GM21717 (cell line): ENCODE data around the gene ZCCHC24.

ENCODE experiments used
- ATAC-seq: cut with Tn5 transposase; IDR thresholded peaks from one replicate; pipeline ENCODE4 v1.9.1; 2021; ENCODE audit warnings: mild to moderate bottlenecking, moderate library complexity; ENCODE audit not compliant: unreplicated experiment

The ZCCHC24 gene

DNA sequence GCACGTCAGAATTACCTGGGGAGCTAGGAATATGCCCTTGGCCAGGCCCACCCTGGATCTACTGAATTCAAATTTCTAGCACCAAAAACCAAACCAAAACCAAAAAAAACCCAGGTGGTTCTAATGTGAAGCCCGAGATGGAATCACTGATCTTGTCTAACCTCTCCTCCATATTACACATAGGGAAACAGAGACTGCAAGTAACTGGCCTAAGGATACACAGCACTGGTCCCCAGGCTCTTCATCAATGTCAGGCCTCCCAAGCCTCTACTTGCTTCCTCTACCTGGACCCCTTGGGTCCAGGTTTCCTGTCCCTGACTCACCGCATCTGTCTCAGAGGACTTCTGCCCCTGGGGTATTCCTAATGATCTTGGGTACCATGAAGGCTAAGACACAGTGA is 30.7 kb downstream of the ZCCHC24 start:
- no peak for ATAC-seq

DNA sequence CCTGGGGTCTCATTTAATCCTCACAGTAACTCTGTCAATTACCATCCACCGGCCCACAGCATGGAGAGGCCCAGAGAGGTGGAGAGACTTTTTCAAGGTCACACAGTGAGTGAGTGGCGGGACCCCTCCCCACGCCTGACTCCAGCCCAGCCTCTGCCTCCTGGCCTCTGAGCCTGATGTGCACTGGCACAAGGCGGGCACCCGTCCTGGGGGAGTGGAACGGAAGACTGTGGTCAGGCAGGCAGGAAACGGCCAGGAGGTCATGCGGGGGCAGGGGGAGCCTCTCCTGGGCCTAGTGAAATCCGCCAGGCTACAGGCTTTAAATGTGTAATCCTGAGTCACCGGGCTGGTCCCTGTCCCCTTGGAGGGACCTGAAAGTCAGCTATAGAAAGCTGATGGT is 32.2 kb downstream of the ZCCHC24 start:
- ATAC-seq = no peak

DNA sequence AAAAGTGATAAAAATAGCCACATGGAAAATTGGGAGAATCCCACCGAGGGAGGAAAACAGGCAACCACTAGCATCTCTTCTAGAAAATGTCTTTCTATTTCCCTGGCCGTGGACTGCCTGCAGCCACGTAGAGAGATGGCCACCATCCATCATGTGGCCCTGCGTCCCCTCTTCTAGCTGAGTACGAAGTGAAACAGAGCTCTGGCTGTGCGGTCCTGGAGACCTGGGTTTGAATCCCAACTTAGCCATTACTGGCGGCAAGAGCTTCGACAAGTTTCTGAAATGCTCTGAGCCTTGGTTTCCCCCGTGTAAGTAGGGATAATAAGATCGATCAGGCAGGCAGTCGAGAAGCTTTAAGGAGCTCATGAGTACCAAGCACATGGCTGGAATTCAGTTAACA is 32.9 kb downstream of the ZCCHC24 start:
- ATAC-seq = no peak

DNA sequence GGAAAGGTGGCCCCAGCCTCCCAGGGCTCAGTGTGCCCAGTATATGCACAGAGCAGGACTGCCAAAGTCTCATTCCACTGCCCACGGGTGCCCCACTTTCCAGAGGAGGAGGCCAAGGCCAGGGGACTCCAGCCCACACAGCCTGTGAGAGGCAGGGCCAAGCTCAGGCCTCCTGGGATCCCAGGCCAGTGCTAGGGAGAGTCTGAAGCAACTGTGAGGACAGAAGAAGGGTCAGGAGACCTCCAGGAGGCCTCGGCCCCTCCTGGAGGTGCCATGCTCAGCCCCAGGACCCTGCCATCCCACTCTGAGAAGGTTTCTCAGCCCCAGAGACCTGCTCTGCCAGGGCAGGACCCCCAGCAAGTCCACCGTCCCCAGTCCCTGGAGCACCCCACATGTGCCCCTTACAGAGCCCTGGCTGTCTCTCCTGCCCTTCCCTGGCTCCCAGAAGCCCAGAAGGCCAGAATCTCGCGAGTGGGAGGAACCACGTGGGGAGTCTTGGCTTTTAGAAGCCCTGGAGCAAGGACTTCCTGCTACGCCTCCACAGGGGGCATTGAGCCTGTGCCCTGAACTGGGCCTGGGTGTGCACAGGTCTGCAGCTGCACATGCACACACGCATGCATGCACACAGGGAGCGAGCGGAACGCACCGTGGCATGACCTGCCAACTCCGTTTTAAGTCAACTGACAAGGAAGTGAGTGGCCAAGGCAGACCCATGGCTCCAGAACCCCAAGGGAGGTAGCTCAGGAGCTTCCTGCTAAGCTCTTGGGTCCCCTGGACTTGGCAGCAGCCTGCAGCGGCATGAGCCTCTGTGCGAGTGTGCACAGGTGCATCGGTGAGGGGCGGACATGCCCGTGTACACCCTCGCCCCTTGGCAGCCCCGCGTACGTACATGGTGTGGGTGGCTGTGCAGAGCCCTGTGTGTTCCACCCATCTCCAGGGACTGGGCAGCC is 33.6 kb downstream of the ZCCHC24 start:
- ATAC-seq = no peak

DNA sequence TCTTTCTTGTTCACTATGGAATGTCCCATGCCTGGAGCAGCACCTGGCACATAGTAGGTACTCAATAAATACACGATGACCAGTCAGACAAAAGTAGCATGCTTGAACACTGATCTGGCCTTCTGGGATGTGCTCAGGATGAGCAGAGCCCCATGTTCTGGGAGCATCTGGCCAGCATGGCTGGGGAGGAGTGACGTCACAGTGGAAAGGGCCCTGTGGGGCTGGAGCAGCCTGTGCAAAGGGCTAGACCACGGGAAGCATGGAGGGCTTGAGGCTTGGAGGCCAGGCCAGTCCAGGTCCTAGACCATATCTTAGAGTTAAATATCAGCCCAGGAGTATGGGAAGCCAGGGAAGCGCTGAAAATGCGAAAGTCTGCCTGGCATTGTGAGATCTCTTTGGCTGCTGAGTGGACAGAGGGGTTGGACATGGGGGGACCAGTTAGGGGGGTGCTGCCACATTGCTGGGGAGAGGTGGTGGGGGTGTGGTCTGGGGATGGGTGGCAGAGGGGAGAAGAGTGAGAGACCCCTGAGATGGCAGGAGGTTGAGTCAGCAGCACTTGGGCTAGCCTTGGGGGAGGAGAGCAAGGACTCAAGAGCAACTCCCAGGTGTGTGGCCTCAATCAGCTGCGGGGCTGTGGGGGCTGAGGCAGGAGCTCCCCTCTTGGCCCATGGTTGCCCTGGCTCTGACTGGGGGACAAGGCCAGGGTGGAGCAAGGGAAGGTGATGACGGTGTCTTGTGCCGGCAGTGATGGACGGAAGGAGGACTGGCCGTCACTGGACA is 34.9 kb downstream of the ZCCHC24 start:
- ATAC-seq = no peak

DNA sequence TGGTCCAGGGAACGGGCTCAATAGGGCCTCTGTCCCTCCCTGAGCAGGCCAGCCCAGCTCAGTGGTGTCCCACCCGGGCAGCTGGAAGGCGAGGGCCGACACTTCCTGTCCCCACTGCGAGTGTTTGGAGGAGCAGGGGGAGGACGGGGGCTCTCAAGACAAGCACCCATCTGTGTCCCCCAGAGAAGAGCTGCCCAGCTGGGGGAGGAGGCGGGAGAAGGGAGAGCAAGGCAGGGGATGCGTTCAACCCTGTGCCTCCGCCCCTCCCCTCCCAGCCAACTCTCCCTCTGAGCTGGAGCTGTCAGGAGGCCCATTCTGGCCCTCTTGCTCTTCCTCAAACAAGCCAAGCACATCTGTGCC is 35.7 kb downstream of the ZCCHC24 start:
- no peak for ATAC-seq

DNA sequence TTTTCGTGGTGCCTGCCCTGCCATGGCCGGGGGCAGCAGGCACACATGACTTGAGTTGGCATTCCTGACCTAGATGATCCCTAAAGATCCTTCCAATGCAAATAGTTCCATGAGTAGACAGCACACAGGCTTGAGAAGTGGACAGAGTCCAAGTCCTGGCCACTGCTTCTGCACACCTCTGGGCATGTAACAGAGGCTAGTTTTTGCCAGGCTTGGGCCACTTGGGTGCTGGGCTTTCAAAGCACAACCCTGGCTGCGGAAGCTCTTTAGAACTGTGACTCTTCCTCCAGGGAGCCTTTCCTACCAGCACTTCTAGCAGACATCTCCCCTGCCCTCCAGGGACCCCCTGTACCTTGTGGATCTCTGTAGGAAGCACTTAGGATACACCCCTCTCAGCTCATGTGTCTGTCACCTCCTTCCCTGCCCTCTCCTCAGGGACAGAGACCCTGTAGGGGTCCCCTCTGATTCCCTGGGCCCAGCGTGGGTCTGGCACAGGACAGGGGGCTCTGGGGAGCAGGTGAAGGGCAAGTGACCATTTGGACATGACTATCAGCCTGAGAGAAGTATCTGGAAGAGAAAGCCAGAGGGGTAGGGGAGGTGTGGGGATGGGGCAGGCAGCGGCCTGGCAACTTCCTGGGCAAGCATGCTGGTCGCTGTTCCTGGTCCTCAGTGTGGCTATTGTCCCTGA is 36.2 kb downstream of the ZCCHC24 start:
- ATAC-seq = no peak

DNA sequence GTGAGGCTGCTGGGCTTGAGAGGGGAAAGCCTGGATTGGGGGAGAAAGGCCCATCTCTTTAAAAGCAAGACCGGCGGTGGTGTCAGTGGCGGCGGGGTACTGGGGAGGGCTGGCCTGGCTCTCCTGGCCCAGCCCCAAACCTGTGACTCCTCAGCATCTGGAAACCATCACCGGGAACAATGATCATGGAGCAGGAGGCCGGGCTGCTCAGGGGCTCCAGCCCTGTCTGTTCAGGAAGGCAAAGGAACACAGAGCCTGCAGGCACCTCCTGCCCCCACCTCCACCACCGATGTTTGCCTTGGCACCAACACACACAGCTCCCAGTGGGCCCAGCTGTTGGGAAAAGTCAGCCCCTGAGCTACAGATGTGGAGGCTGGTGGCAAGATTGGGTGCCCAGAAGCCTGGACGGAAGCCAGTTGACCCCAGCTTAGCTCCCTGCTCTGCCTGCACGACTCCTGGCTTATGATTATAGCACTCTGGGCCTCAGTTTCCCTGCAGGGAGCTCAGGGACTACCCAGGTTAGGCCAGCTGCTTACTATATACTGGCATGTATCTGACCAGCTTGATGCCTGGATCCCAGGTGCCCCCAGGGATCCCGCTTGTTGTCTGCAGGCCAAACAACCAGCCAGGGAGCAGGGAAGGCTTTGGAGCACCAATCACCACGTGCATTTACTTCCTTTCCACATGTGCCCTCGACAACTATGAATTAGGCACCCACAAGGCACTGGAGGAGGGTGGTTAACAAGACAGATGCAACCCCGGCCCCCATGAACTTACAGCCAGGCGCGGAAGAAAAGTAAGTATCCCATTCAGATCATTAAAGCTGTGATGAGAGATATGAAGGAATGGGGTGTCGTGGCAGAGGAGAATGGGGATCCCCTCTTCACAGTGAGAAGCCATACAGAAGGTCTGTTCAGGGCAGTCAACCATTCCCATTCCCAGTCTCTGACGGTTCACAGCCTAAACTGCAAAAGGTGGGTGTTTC is 37.3 kb downstream of the ZCCHC24 start:
- ATAC-seq = no peak

DNA sequence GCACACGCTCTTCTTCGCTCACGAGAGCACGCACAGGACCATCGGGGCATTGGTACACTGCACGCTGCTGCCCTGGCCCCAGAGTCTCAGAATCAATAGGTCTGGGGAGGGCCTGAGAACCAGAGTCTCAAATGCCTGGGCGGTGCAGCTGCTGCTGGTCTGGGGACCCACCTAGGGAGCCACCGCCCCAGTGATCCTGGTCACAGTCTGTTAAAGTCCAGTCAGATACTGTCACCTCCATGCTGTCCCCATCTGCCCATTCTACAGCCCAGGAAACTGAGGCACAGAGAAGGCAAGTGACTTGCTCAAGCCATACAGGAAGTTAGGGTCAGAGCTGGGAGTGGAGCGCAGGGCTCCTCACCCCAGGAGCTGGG is 38.0 kb downstream of the ZCCHC24 start:
- ATAC-seq = no peak

DNA sequence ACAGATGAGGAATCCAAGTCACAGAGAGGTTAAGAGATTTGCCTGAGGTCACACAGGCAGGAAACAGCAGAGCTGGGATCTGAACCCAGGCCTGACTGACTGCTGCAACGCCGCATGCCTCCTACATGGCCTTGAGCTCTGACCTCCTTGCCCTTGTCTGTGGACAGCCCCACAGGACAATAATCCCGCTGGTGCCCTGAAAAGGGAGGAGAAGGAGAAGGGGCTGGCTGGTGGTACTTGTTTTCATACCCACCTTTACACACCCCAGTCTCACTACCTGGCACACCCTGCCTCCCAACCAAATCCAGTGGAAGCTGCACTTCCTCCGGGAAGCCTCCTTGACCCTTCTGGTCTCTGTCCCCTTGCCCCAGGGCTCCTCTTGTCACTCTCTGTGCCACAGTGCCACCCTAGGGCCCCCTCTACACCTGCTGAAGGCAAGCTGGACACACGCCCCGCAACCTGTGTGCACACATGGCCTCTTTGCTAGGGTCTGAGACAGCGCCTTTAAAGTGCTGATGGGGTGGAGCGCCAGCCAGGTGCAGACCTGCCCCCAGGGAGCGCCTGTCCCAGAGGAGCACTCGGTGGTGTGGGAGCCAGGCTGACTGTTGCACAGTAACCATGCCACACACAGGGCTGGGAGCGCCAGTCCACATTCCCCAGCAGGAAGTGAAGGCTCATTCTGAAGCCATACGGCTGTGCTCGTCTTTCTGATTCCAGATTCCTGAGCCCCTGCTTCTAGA is 38.6 kb downstream of the ZCCHC24 start:
- no peak for ATAC-seq

DNA sequence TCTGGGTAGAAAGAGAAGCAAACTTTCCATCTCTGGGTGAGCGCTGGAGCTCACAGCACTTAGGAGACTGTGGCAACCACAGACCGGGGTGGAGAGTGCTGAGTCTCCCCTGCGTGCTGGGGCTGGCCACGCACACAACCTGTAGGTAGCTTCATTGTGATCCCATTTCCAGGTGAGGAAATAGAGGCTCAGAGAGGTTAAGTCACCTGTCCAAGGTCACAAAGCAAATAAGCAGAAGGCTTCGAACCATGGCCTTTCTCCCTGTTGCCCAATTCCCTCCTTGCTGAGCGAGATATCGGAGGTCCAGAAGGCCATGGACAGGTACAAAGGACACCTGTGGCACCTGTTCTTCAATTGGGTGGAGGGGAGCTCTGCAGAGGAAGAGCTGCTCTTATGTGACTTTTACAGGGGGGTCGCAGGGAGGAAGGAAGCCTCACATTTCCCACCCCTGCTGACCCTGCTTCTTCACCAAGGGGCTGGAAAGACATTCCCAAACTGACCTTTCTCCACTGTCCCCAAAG is 39.4 kb downstream of the ZCCHC24 start:
- no peak for ATAC-seq

DNA sequence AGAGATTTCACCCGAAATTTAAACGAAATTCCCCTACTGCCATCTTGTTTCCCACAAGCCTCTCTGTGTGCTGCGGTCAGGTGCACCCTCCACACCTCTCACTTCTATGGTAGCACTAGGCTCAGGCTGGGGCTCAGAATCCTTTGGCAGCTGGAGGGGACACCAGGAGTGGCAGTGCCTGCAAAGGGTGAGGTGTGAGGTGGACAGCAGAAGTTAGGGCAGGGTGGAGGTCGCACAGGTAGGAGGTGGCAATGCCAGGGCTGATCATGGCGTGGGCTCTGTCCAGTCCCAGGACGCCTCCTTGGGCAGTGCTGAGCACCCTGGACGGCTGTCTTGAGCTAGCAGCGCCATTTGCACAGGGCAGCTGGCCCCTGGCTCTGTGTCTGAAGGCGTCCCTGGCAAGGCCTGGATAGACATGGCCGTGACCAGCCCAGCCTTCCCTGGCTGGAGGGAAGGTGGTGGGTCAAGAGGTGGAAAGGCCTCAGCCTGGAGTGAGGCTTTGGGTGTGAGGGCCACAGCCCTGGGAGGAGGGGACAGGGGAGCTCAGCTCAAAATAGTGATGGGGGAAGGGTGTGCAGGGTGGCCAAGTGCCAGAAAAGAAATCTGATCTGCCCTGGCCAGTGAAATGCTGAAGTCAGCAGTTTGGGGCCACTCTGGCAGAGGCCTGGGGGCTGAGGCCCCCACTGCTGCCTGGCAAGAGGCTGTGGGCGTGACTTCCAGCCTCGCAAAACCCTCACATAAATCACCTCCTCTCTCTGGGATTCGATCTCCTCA is 40.0 kb downstream of the ZCCHC24 start:
- no peak for ATAC-seq

DNA sequence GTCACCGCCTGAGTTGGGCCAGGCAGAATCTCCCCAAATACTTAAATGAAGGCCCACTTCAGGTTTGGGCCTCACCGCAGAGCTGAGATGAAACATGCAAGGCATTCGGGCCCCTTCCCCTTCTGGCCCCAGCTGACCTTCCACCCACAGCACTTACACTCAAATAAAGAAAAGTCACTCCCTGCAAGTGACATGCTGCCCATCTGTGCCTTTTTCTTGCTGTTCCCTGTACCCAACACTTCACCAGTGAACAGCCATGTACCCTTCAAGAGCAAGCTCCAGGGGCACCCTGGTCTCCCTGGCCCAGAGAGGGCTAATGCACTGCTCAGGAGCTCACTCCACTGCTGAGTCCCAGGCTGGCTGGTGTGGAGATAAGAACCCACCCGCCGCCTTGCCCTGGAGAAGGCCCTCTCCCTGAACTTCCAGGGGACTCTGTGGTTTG is 40.7 kb downstream of the ZCCHC24 start:
- ATAC-seq = no peak

DNA sequence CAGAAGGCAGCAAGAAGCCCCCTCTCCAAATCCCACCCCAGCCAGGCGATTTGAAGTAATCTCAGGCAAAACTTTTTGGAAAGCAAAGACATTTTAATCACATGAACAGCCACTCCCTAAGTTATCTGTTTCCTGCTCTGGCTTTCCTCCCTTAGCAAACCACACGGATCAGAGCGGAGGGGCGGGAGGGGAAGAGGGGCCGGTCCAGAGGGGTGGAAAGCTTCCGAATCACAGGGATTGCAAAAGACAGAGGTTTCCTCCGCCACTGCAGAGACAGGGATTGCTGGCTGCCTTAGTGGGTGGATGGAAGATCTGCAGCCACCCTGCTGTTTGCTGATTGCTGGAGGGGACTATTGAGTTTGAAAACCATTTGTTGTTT is 41.2 kb downstream of the ZCCHC24 start:
- no peak for ATAC-seq

DNA sequence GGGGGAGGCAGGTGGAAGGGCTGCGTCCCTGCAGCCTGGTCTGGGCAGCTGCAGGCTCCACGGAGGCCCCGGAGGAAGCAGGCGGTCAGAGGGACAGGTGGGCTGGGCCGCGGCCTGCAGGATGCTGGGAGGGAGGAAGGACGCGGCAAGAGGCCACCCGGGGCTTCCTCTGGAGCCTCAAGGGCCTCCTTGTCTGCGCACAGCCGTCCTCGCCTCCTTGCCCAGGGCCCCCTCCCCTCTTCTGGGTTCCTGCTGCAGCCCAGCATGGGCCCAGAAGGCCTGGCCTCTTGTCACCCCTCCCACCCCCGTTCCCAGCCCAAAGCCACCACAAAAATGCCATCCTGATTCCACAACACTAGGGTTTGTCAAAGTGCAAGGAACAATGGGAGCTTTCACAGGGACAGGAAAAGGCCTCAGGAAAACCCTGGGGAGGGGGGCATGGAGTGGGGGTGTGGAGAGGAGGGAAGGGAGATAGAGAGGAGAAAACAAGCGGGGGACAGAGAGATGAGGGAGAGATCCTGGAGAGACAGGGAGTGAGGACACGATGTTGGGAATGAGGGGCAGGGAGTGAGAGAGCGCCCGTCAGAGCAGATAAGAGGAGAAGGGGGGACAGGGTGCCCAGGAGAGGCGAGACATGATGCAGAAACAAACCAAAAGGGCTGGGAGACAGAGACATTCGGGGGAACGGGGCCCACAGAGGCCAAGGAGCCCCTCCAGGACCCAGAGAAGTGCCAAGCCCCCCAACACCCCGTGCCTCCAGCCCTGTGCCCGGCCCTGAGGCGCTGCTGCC is 41.8 kb downstream of the ZCCHC24 start:
- ATAC-seq = no peak

DNA sequence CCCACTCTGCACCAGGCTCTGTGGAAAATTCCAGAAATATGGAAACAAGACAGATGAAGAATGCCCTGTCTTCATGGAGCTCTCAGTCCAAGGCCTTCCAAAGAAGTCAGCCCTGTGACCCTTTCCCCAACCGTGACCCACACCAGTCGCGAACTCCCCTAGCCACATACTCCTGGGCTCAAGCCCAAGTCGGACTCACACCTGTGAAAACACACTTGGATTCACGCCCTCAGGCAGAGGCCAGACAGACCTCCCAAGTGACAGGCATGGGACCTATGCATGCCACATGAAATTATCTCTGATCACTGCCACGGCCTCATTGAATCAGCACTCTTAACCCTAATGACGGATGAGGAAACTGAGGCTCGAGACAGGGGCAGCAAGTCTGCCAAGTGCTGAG is 42.5 kb downstream of the ZCCHC24 start:
- no peak for ATAC-seq

DNA sequence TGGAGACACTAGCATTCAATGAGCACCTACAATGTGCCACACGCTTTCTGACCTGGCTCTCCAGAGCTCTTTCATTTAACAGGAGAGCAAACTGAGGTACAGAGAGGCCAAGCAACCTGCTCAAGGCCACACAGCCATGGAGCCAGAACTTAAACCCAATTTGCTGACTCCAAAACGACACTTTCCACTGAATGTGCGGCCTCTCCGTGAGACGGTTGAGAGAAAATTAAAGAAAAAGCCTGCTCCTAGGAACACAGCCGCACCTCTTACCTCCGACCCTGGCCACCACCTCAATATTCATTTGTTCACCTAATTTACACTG is 42.8 kb downstream of the ZCCHC24 start:
- ATAC-seq = no peak
